ENCODE measurements around the gene PRRC1. TPM values are rescaled to one million over a fixed set of nuclear protein-coding genes. Genes with fewer than 3 reads are reported as not detected.

PRRC1 gene
- total RNA-seq, 1 donor from 2014 or later, result 52.5 TPM

DNA sequence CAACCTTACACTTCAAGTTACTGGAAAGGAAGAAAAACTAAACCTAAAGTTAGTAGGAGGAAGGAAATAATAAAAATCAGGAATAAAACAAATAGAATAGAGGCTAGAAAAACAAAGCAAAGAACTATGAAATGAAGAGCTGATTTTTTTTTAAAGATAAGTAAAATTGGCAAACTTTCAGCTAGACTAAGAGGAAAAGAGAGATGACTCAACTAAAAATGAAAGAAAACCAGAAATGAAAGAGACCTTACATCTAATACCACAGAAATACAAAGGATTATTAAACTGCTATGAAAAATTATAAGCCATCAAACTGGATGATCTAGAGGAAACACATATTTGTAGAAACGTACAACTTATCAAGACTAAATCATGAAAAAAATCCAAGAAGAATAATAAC, 60.0 kb downstream of the PRRC1 start:
- DNase-seq (ENCODE audit: low read depth), result no peak

DNA sequence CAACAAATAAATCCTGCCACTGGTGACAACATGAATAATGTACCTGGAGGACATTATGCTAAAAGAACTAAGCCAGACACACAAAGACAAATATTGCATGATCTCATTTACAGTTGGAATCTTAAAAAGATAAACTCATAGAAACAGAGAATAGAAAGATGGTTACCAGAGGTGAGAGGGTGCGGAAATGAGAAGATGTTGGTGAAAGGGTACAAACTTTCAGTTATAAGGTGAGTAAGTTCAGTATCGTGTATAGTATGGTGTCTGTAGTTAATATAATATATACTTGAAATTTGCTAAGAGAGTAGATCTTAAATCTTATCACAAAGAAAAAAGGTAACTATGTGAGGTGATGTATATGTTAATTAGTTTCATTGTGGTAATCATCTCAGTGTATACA, 63.3 kb downstream of the PRRC1 start:
- DNase-seq (ENCODE audit: low read depth), result no peak

DNA sequence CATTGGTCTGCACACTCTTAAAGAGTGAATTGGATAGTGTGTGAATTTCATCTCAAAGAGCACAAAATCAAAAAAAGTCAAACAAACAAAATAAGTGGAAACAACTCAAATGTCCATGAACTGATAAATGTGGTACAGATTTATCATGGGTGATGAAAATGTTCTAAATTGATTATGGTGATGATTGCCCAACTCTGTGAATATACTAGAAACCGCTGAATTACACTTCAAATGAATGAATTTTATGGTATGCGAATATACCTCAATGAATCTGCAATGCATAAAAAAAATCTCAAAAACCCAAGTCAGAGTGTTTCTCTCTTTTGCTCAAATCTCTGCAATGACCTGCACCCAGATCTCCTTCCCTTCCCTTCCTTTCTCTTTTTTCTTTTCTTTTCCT, 64.0 kb downstream of the PRRC1 start:
- DNase-seq (ENCODE audit: low read depth), result no peak

DNA sequence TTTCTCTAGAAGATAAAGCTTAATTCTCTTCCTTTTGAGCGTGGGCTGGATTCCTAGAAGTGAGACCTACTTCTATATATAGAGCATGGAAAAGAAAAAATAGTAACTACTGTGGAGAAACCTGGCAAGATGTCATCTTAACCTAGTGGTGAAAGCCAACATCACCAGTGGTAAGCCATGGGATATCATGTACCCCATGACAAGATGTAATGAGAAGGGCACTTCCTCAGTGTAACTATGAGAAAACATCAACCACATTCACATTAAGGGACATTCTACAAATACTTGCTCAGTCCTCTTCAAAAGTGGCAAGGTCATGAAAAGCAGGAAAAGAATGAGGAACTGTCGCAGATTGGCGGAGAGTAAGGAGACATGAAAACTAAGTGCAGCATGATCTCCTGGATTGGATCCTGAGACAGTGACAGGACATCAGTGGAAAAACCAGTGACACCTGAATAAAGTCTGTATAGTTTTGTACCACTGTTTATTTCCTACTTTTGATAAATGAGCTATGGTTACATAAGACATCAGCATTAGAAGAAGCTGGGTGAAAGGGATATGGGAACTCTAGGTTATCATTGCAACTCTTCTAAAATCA, 65.4 kb downstream of the PRRC1 start:
- peak; percentile 67 for DNase-seq (ENCODE audit: low read depth)

DNA sequence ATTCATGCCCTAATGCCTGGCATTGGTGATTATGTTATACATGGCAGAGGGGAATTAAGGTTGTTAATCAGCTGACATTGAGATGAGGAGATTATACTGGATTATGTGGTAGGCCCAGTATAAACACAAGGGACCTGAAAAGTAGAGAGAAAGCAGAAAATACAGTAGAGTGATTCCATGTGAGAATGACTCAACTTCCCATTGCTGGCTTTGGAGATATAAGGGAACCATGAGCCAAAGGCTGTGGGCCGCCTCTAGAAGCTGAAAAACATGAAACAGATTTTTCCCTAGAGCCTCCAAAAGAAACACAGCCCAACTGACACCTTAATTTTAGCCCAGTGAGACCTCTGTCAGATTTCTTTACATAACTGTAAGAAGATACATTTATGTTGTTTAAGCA, 66.4 kb downstream of the PRRC1 start:
- no peak for DNase-seq (ENCODE audit: low read depth)

DNA sequence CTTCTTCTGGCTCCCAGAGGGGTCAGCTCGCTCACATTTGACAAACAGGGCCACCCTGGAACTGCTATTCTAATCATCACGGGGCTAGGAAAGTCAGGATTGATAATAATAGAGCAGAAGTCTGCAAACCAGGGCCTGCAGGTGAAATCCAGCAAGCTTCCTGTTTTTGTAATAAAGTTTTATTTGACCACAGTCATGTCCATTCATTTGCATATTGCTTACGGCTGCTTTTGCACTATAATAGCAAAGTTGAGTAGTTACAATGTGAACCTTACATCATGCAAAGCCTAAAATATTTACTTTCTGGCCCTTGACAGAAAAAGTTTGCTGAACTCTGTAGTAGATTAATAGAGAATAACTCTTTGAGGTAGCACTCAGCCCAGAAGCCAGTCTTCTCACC, 68.2 kb downstream of the PRRC1 start:
- DNase-seq (ENCODE audit: low read depth), result no peak

DNA sequence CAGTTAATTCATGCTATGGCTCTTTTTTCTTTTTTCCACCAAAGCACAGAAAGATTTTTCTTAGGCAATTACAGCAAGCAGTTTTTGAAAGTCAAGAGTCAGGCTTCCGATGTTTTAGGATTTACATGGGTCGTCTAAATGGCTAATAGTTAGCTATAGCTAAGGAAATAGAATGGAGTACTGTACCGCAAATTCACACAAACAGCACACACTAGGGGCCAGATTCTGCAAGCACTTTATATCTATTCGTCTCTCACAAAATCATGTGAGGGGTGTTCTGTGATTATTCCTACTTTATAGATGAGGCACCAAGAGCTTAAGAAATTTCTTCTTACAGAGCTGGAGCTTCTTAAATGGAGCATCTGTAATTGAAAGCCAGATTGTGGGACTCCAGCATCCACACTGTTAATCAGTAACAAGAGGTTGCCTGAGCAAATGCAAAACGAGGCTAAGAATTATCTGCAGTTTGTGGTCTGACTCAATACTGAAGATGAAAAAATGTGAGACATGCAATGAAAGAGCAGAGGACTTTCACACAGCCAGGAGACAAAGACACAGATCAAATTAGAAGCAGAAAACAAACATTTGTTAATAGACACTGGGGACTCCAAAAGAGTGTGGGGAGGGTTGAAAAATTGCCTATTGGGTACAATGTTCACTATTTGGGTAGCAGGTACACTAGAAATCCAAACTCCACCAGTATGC, 68.8 kb downstream of the PRRC1 start:
- DNase-seq (ENCODE audit: low read depth), result no peak

DNA sequence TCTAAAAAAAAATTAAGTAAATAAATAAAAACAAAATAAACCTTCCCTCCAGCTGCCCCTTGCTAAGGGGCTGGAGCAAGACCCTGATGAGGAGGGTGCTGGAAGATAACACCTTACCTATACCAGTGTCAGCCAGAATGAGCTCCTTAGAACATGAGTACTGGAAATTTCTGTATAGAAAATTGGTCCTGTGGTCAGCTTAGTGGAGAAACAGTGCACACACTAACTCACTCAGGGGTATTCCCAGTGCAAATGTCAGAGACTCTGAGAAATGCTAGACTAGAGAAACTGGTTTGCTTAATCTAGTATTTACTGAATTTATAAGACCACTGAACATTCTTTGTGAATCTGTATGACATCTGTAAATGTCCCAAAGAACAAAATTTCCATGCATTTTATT, 69.4 kb downstream of the PRRC1 start:
- no peak for DNase-seq (ENCODE audit: low read depth)

DNA sequence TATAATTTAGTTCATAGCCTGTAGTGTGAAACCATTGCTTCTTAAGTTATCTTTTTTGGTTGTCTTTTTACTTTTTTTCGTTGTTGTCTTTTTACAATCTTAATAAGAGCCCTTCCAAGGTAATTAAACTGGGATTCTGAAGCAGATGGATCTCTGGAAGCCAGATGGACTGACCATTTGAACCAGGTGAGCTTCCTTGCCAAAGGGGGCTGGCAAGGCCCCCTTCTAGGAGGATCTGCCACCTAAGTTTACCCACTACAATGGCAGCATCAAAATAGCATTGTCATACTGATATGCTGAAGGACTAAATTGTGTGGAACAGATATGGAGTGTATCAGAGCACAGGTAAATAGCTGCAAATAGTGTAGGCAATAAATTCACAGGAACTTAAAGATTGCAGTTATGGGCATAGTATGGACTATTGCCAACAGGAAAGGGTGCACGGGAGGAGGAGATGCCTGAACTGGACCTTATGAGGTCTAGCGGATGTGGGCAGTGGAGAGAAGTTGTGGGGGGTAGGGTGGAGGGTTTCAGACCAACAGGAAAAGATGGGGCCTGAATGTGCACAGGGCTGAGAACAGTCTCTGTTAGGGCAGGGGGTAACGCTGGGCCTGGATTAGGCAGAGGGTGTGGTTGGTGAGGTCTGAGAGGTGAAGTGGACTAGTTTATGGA, 69.9 kb downstream of the PRRC1 start:
- DNase-seq (ENCODE audit: low read depth), result no peak

DNA sequence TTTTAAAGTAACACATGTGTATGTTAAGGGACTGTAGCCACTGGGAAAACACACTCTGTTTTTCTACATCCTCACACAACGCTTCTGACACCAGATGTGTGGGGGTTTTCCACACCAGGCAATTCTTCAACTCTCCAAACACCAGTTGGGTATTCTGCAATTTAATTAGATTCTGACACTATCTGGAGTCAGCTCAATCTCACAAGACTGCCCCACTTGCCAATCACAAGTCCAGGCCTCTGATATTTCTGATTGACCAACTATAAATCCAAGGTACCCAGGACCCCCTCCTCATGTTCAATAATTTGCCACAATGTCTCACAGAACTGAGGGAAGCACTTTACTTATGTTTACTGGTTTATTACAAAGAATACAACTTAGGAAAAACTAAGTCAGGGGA, 70.9 kb downstream of the PRRC1 start:
- DNase-seq (ENCODE audit: low read depth), result no peak

DNA sequence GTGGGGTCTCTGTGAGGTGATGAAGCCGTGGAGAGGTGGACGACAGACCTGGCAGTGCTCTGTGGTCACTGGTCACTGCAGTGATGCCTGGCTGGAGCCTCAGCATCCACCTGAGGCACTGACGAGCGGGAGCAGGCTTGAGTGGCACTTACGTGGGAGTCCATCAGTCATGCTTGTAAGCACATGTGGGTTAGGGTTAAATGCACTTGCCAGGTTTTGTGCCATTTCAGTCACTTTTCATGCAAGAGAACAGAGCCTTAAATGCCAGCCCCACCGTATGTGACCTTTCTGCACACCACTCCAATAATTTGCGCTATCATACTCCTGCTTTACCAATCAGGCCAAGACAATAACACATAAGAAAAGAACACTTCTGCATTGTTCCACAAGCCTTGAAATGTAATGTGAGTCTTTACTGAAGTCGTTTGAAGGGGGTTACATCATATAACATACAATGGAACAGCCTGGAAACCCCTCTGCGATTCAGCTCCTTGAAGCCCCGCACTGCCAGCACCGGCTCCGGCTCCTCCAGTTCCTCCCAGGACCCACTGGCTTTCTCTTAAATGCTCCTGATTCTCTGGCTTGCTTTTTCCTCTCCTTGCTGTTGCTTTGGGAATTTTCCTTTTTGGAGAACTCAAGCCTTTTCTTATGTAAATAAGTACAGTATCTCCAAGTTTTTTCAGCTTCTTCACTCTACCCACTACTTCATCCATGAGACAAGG, 72.0 kb downstream of the PRRC1 start:
- DNase-seq (ENCODE audit: low read depth), result no peak

DNA sequence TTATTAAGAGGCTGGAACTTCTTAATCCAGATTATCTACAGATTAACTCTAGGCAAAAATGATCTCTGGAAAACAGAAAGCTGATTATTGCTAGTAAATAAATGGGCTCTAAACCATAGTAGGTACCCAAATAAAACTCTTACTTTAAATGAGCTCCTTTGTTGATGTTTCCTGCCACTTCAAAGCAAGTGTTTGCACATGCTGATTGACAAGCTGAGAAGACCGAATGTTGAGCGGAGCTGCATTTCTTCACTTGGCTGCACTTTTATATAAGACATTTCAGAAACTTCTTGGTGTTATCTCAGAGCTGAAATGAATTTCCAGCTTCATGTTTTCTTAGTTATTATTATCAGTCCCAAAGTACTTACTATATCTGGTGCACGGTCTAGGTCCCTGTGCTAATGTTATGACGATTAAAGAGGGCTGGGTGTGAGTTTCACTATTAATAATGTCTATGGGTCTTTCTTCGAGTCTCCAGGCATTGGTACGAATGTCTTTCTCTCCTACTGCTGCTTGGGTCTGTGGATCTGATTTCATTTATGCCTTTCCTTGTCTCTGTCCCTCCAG, 72.8 kb downstream of the PRRC1 start:
- no peak for DNase-seq (ENCODE audit: low read depth)

DNA sequence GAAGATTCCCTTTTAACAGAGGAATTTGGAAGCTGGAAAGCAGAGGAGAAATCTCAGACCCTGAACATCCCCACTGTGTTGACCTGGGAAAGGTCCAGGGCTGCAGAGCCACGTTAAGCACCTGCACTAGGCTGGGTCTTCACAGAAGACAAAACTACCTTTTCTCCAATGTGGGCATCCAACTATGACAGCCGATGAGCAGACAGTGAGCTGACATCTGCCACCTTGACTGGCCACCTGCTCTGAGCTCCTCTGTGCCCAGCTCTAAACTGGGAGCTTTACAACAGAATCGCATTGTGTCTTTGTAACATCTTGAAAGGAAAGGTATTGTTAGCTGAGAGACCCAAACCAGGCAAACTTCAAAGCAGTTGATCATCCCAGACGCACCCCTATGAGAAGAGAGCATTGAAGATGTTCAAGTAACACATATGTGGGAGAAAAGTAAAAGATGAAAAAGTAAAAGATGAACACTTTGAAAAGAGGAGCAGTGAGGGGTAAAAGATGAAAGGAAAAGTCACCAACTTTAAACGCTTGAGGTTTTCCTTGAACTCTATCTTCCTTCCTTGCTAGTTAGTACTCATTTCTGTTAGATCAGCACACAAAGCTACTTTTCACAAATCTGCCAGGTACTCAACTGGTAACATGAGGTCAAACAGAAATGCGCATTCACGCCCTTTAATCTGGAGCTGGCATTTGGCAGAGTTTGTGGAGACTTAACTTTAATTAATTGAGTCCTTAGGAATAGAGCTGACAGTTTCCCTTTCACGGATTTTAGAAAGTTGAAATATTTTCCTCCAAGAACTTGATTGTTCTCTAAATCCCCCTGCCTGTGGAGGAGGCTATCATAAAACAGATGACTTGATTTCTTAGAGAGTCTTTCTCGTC, 78.3 kb downstream of the PRRC1 start:
- DNase-seq (ENCODE audit: low read depth), result no peak

DNA sequence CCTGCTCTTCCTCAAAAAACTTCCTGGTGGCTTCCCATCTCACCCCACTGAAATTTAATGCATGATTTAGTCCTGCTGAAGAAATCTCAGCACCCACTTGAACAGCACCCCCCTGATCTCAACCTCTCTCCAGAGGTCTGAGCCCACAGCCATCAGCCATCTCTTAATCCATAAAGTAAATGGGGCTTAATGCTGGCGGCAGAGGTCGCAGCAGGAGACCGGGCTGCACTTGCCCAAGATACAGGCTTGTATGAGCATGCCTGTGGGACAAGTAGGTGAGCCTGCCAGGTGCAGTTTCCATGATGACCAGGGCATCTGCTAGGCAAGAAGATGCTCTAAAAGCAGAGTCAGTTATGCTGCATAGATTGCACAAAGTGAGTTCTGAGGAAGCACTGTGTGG, 79.1 kb downstream of the PRRC1 start:
- no peak for DNase-seq (ENCODE audit: low read depth)

DNA sequence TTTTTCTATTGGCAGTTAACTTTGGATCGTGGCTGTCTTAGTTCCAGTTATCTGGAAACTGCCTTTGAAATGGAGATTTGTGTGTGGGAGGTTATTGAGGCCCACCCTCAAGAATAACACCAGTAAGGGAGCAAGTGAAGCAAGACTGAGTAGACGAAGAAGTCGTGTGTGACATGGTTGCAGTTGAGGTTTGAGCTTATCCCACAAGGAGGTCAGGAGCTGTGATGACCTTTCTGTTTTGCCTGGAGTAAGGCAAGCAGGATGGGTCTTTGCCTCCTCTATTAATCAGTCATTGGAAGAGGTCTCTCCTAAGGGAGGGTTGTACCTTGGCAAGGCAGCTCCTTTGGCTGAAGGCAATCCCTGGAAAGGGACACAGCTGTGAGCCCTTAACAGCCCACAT, 81.9 kb downstream of the PRRC1 start:
- DNase-seq (ENCODE audit: low read depth), result no peak

DNA sequence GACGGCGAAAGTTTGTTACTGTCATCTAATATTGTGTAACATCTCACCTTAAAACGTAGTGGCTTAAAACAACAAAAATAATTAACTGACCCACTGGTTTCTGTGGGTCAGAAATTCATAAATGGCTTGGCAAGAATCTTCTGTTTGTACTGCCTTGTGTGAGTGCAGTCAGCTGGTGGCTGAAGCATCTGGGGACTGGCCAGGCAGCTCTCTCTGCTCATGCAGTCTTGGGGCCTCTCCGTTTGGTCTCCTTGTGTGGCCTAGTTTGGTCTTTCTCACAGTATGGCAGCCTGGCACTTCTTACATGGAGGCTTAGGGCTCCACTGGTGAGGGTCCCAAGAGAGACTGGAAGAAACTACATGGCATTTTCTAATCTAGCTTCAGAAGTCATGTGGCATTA, 82.4 kb downstream of the PRRC1 start:
- no peak for DNase-seq (ENCODE audit: low read depth)

DNA sequence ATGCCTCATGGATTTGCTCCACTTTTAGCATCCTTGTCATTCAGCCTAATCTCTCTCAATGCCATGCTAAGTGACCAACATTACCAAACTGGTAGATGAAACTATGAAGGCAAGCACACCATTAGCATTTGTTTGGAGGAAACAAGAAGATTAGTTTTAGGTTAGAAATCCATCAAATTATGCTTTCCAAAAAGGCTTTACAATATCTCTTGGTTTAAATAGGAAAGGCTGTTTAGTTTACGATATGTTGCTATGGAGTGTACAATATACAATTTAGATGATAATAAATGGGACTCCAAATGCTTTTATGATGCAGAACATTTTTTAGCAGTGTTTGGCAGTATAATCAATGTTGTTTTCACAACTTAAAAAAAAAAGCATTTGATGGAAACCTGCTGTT, 83.7 kb downstream of the PRRC1 start:
- DNase-seq (ENCODE audit: low read depth), result no peak

DNA sequence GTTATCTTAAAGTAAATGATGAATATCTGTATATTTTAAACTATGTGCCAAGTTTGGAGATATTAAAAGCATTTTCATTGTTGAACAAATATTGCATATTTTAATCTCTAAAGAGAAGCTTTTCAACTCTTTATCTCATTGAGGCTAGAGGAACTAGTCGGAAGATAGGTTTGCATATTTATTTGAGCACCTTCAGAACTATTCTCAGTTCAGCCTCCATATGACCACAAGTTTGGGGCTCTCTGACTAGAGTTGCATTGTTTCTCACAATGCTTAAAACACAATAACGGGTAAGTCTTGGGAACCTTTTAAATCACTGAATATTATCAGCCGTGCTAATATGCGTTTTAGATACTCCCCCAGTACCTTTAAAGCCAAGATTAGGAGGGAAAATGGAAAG, 84.2 kb downstream of the PRRC1 start:
- no peak for DNase-seq (ENCODE audit: low read depth)

DNA sequence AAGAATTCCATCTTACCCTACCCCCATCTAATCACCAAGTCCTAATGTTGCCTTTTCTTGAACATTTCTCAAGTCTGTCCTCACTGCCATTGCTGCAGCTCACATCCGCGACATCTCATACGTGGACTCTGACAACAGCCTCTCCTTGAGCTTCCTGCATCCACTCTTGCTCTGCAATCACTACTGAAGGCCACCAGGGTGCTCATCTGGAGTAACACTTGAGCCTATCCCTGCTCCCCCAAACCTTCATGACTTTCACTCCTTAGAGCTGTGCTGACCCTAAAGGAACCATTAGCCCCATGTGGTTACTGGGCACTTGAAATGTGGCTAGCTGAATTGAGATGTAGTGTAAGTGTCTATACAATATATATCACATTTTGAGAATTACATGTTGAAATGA, 85.0 kb downstream of the PRRC1 start:
- DNase-seq (ENCODE audit: low read depth), result no peak

DNA sequence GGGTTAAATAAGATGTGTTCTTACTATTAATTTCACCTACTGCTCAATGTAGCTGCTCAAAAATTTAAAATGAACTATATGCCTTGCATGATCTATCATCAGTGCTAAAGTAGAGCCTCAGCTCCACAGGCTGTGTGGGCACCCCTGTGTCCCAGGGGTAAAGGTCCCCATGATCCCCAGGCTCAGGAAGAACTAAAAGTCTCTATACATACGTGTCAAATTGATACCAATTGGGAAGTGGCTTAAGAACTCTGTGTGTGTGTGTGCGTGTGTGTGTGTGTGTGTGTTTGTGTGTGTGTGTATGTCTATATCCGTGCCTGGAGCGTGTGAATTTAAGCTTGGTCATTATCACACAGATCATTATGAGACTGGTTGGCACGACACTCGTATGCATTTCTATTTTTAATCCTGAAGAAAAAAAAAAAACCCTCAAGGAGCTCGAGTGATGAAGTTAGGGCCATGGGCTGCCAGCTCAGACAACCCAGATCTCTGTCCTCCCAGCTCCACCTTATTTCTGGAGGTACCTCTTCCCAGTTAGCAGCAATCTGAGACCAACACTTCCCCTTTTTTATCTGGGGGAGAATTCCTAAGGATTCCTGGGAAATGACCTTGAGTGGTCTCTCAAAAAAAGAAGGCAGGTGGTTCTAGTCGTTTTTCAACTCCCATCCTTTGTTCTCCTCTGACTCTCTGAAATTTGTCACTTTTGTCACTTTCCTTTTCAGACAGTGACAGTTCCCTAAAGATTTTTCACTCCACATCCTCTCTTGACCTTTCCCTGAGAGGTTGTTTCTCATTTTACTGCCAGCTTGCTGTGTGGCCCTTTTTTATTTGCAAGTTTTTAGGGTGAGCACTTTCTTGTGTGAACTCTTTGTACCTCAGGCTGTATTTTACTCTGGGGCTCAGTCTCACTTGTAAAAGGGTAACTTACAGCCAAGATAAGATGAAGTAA, 85.7 kb downstream of the PRRC1 start:
- DNase-seq (ENCODE audit: low read depth), result no peak

Measured in myocyte (in vitro differentiated cells).